Kidney (tissue), 14 donors: ENCODE results near the gene ANXA11. TPM values are rescaled to one million over a fixed set of nuclear protein-coding genes. Genes with fewer than 3 reads are reported as not detected.
A peak's percentile ranks its signal among the peaks of the same experiment; 100 is the strongest.

ENCODE experiments used
- DNase-seq, 5 donors: peaks; one replicate each; pipeline ENCODE4 v3.0.0-alpha.2; 2013 to 2020
- FAIRE-seq: peaks from 2 replicates; lab custom pipeline; 2012; peaks lifted over from hg19 to GRCh38; lab: Jason Lieb, UNC
- H3K27ac ChIP-seq, 2 donors: one replicate each; pipeline ENCODE4 v1.7.0; 2013; ENCODE audit warnings: low read depth in 2 of 2, low read length in 2 of 2, inconsistent platforms in 1 of 2
- H3K27me3 ChIP-seq: one replicate; pipeline ENCODE4 v1.7.1; 2013; ENCODE audit warnings: low read length, inconsistent platforms; ENCODE audit not compliant: control insufficient read depth, insufficient read depth
- H3K36me3 ChIP-seq, 3 donors: one replicate each; pipeline versions ENCODE4 v1.7.0 to v1.7.1; 2013; ENCODE audit warnings: low read length in 3 of 3, control low read depth in 1 of 3, inconsistent platforms in 1 of 3; ENCODE audit not compliant: insufficient read depth in 3 of 3, control insufficient read depth in 2 of 3
- H3K4me1 ChIP-seq, 3 donors: one replicate each; pipeline versions ENCODE4 v1.7.0 to v1.7.1; 2013; ENCODE audit warnings: low read length in 3 of 3, inconsistent platforms in 1 of 3, low read depth in 1 of 3; ENCODE audit not compliant: control insufficient read depth in 2 of 3, insufficient read depth in 2 of 3
- H3K4me3 ChIP-seq, 3 donors: one replicate each; pipeline versions ENCODE4 v1.7.0 to v1.8.1; 2013; ENCODE audit warnings: low read length in 3 of 3, control low read depth in 1 of 3, inconsistent platforms in 1 of 3
- H3K9ac ChIP-seq, 3 donors: one replicate each; pipeline versions ENCODE4 v1.7.0 to v1.7.1; 2013; ENCODE audit warnings: low read length in 3 of 3, control low read depth in 1 of 3, inconsistent platforms in 1 of 3
- H3K9me3 ChIP-seq, 3 donors: one replicate each; pipeline versions ENCODE4 v1.7.0 to v1.7.1; 2013; ENCODE audit warnings: low read length in 3 of 3, control low read depth in 1 of 3, inconsistent platforms in 1 of 3; ENCODE audit not compliant: control insufficient read depth in 2 of 3, insufficient read depth in 1 of 3
- CTCF ChIP-seq: IDR thresholded peaks from 3 replicates; pipeline ENCODE4 v1.5.1; 2012; ENCODE audit warnings: mild to moderate bottlenecking, moderate library complexity, borderline replicate concordance; ENCODE audit not compliant: insufficient read depth; ENCODE audit errors: extremely low read depth
- intact Hi-C: fragments of 100-400 bp; cut with DNase I; formaldehyde crosslinking; loops from one replicate; pipeline ENCODE4 v1.11.1; 2022
- polyA plus RNA-seq: library from polyadenylated mRNA; stranded (reverse); fragments of 350-450 nt; fragmentation: Illumina TruSeq; extraction: RNeasy Lipid Tissue Mini Kit (QIAGEN cat#74804); gene quantifications from one replicate; pipeline ENCODE4 v1.2.3, GENCODE V29; 2014; ENCODE audit warnings: low read depth, low replicate concordance; ENCODE audit not compliant: insufficient read depth
- total RNA-seq: library from RNA; stranded (reverse); fragmentation: NEBNext Ultra II Directional; extraction: Animal tissue kit (Norgen Biotek cat#: 25700); gene quantifications from one replicate; pipeline ENCODE4 v1.2.1, GENCODE V29; 2021
- donor health status: control.
- donor health status: control.
- donor health status: control.
- donor health status: control.
- donor health status: control.
- donor health status: DM: yes; HTN: yes; CAD: no.
- donor health status: Normal renal cell carcinoma (clear cell type).

The ANXA11 gene
- total and polyA plus RNA-seq, 2 donors from 2014 or later = 435 to 543 TPM

DNA sequence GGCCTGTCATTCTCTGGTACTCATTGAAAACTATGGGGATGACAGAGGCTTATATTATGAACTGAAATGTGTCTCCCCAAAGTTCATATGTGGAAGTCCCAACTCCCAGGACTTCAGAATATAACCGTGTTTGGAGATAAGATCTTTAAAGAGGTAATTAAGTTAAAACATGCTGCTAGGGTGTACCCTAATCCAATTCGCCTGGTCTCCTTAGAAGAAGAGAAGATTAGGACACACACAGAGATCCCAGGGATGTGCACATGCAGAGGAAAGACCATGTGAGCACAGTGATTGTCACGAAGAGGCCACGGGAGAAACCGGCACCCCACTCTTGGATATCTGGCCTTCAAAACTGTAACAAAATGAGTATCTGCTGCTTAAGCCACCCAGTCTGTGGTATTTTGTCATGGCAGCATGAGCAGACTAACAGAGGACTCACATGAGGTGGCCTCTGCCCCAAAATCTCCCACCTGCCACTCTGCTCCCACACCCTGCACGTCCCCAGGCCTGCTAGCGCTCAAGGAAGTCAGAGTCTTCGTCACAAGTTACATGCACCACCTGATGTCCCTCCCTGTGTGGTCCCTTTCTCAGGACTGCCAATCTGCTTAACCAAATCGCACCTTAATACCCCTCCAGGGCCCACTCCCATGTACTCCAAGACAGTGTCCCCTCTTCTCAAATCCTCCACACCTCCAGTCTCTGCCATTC lies 46.0 kb downstream of the ANXA11 start:
- intact Hi-C loops = loop anchor here (10.0 kb wide), 1 partner anchor 45 kb away; the partner anchor contains the start of gene ANXA11
- peaks cover 4 to 69% (median 43%) of the 10 kb centered on the region in 3 donors for H3K36me3 ChIP-seq
- H3K27ac ChIP-seq = peak overlapping the region; percentile 33 to 90
- no peaks in the 10 kb centered on the region for H3K27me3 ChIP-seq
- TF ChIP-seq CTCF = no peak
- H3K9ac ChIP-seq = peak overlapping the region in 1 of 3 donors; percentile 27
- no peaks in the 10 kb centered on the region for H3K9me3 ChIP-seq
- FAIRE-seq (no peak), DNase-seq (peak in 1 of 5 donors; percentile 34)
- peaks cover 0 to 29% (median 7%) of the 10 kb centered on the region in 3 donors for H3K4me1 ChIP-seq
- H3K4me3 ChIP-seq = no peak overlapping the region

GRCh38 chr10:80158598-80159127 lies 46.7 kb downstream of the ANXA11 start:
- Histone ChIP-seq H3K4me3 (no peak overlapping the region), H3K27me3 (no peaks in the 10 kb centered on the region), H3K4me1 (peaks cover 0 to 24% (median 7%) of the 10 kb centered on the region in 3 donors), H3K36me3 (peaks cover 4 to 65% (median 37%) of the 10 kb centered on the region in 3 donors), H3K27ac (peak overlapping the region; percentile 64 to 90), H3K9me3 (no peaks in the 10 kb centered on the region), H3K9ac (peak overlapping the region in 1 of 3 donors; percentile 27)
- TF ChIP-seq CTCF = no peak
- FAIRE-seq = peak; percentile 23
- intact Hi-C loops = loop anchor here (10.0 kb wide), 1 partner anchor 46 kb away; the partner anchor contains the start of gene ANXA11
- peak in 3 of 5 donors; percentile 29 to 92 (median 75) for DNase-seq

- Histone ChIP-seq H3K27me3 (no peaks in the 10 kb centered on the region), H3K27ac (peak overlapping the region; percentile 58 to 90), H3K9ac (no peak overlapping the region), H3K4me3 (no peak overlapping the region), H3K4me1 (peaks cover 0 to 24% (median 7%) of the 10 kb centered on the region in 3 donors), H3K36me3 (peaks cover 4 to 65% (median 36%) of the 10 kb centered on the region in 3 donors), H3K9me3 (no peaks in the 10 kb centered on the region)
- no peak for TF ChIP-seq CTCF
- intact Hi-C loops = loop anchor here (10.0 kb wide), 1 partner anchor 47 kb away; the partner anchor contains the start of gene ANXA11
- DNase-seq = no peak
- no peak for FAIRE-seq
Measured at GRCh38 chr10:80158126-80158525, 47.2 kb downstream of the ANXA11 start.
